Activated naive CD8-positive, alpha-beta T cell treated with anti-CD3 and anti-CD28 coated beads for 36 hours (primary cell): ENCODE results near the gene PRR5. TPM values are rescaled to one million over a fixed set of nuclear protein-coding genes. Genes with fewer than 3 reads are reported as not detected.

Source experiments
- DNase-seq: peaks from one replicate; pipeline ENCODE4 v3.0.0; 2021
- H3K27ac Mint-ChIP-seq: one replicate; pipeline ENCODE4 v1.8.0; 2022; ENCODE audit warnings: mild to moderate bottlenecking, moderate library complexity, mixed read lengths
- H3K27me3 Mint-ChIP-seq: one replicate; pipeline ENCODE4 v1.8.0; 2022; ENCODE audit warnings: mild to moderate bottlenecking, mixed read lengths
- H3K36me3 Mint-ChIP-seq: one replicate; pipeline ENCODE4 v1.8.0; 2021; ENCODE audit warnings: mild to moderate bottlenecking, mixed read lengths
- H3K4me1 Mint-ChIP-seq: one replicate; pipeline ENCODE4 v1.8.0; 2021; ENCODE audit warnings: mixed read lengths
- H3K4me3 Mint-ChIP-seq: one replicate; pipeline ENCODE4 v1.8.0; 2022; ENCODE audit warnings: mild to moderate bottlenecking, moderate library complexity, mixed read lengths
- H3K9me3 Mint-ChIP-seq: one replicate; pipeline ENCODE4 v1.8.0; 2022; ENCODE audit warnings: mixed read lengths
- total RNA-seq, 2 experiments: library from RNA; stranded (reverse); gene quantifications; one replicate each; pipeline ENCODE4 v1.2.3, GENCODE V29; 2021

Gene PRR5
- total RNA-seq, 2 experiments from 2014 or later, result 22.3 to 24.6 TPM

GRCh38 chr22:44755417-44755816 lies 53.4 kb downstream of the PRR5 start:
- no peak overlapping the region for H3K27ac Mint-ChIP-seq
- no peak overlapping the region for H3K4me3 Mint-ChIP-seq
- H3K36me3 Mint-ChIP-seq, result no peaks in the 10 kb centered on the region
- no peak for DNase-seq
- peaks cover 5% of the 10 kb centered on the region for H3K4me1 Mint-ChIP-seq
- H3K27me3 Mint-ChIP-seq, result peaks cover 49% of the 10 kb centered on the region
- H3K9me3 Mint-ChIP-seq, result no peaks in the 10 kb centered on the region

GRCh38 chr22:44755956-44756361 lies 54.0 kb downstream of the PRR5 start:
- no peak for DNase-seq
- no peak overlapping the region for H3K27ac Mint-ChIP-seq
- H3K36me3 Mint-ChIP-seq, result no peaks in the 10 kb centered on the region
- peaks cover 49% of the 10 kb centered on the region for H3K27me3 Mint-ChIP-seq
- H3K4me3 Mint-ChIP-seq, result no peak overlapping the region
- peaks cover 5% of the 10 kb centered on the region for H3K4me1 Mint-ChIP-seq
- H3K9me3 Mint-ChIP-seq, result no peaks in the 10 kb centered on the region

- Mint-ChIP-seq H3K27ac (no peak overlapping the region), H3K27me3 (peaks cover 35% of the 10 kb centered on the region), H3K4me1 (no peaks in the 10 kb centered on the region), H3K36me3 (no peaks in the 10 kb centered on the region), H3K4me3 (no peak overlapping the region), H3K9me3 (peaks cover 5% of the 10 kb centered on the region)
- DNase-seq, result no peak
Observed at GRCh38 chr22:44758344-44758973, 56.5 kb downstream of the PRR5 start.

- no peak for DNase-seq
- no peak overlapping the region for H3K4me3 Mint-ChIP-seq
- no peaks in the 10 kb centered on the region for H3K4me1 Mint-ChIP-seq
- peaks cover 5% of the 10 kb centered on the region for H3K9me3 Mint-ChIP-seq
- H3K36me3 Mint-ChIP-seq, result no peaks in the 10 kb centered on the region
- H3K27me3 Mint-ChIP-seq, result peaks cover 30% of the 10 kb centered on the region
- no peak overlapping the region for H3K27ac Mint-ChIP-seq
Observed at GRCh38 chr22:44759001-44759400, 57.0 kb downstream of the PRR5 start.

- H3K4me3 Mint-ChIP-seq, result no peak overlapping the region
- no peaks in the 10 kb centered on the region for H3K4me1 Mint-ChIP-seq
- no peaks in the 10 kb centered on the region for H3K36me3 Mint-ChIP-seq
- DNase-seq, result no peak
- H3K27me3 Mint-ChIP-seq, result peaks cover 23% of the 10 kb centered on the region
- H3K27ac Mint-ChIP-seq, result no peak overlapping the region
- H3K9me3 Mint-ChIP-seq, result peaks cover 5% of the 10 kb centered on the region
Observed at GRCh38 chr22:44759430-44760310, 57.7 kb downstream of the PRR5 start.

- H3K4me3 Mint-ChIP-seq, result no peak overlapping the region
- no peak for DNase-seq
- no peaks in the 10 kb centered on the region for H3K4me1 Mint-ChIP-seq
Observed at GRCh38 chr22:44760476-44760875, 58.5 kb downstream of the PRR5 start.

GRCh38 chr22:44761025-44761424 lies 59.0 kb downstream of the PRR5 start:
- Mint-ChIP-seq H3K9me3 (peaks cover 5% of the 10 kb centered on the region), H3K36me3 (no peaks in the 10 kb centered on the region), H3K4me1 (no peaks in the 10 kb centered on the region), H3K4me3 (no peak overlapping the region), H3K27ac (no peak overlapping the region), H3K27me3 (peaks cover 11% of the 10 kb centered on the region)
- no peak for DNase-seq

More at GRCh38 chr22:44760476-44760875, 58.5 kb downstream of the PRR5 start:
- H3K9me3 Mint-ChIP-seq, result peaks cover 5% of the 10 kb centered on the region
- peaks cover 16% of the 10 kb centered on the region for H3K27me3 Mint-ChIP-seq
- H3K27ac Mint-ChIP-seq, result no peak overlapping the region
- H3K36me3 Mint-ChIP-seq, result no peaks in the 10 kb centered on the region

GRCh38 chr22:44764373-44764772 lies 62.4 kb downstream of the PRR5 start:
- Mint-ChIP-seq H3K27ac (no peak overlapping the region), H3K4me1 (no peaks in the 10 kb centered on the region), H3K4me3 (no peak overlapping the region), H3K9me3 (peaks cover 5% of the 10 kb centered on the region), H3K27me3 (no peaks in the 10 kb centered on the region), H3K36me3 (no peaks in the 10 kb centered on the region)
- no peak for DNase-seq

GRCh38 chr22:44764974-44765373 lies 63.0 kb downstream of the PRR5 start:
- Mint-ChIP-seq H3K27ac (no peak overlapping the region), H3K4me3 (no peak overlapping the region), H3K27me3 (no peaks in the 10 kb centered on the region), H3K9me3 (peaks cover 5% of the 10 kb centered on the region), H3K4me1 (no peaks in the 10 kb centered on the region), H3K36me3 (no peaks in the 10 kb centered on the region)
- DNase-seq, result no peak

GRCh38 chr22:44765571-44766285 lies 63.7 kb downstream of the PRR5 start:
- no peaks in the 10 kb centered on the region for H3K36me3 Mint-ChIP-seq
- H3K27ac Mint-ChIP-seq, result no peak overlapping the region
- H3K9me3 Mint-ChIP-seq, result peaks cover 5% of the 10 kb centered on the region
- DNase-seq, result no peak
- no peaks in the 10 kb centered on the region for H3K27me3 Mint-ChIP-seq
- H3K4me1 Mint-ChIP-seq, result no peaks in the 10 kb centered on the region
- H3K4me3 Mint-ChIP-seq, result no peak overlapping the region

- Mint-ChIP-seq H3K27me3 (no peaks in the 10 kb centered on the region), H3K4me3 (no peak overlapping the region), H3K9me3 (peaks cover 10% of the 10 kb centered on the region), H3K27ac (no peak overlapping the region), H3K36me3 (no peaks in the 10 kb centered on the region), H3K4me1 (no peaks in the 10 kb centered on the region)
- DNase-seq, result no peak
Observed at GRCh38 chr22:44773082-44773481, 71.1 kb downstream of the PRR5 start.

GRCh38 chr22:44775862-44776261 lies 73.9 kb downstream of the PRR5 start:
- Mint-ChIP-seq H3K27ac (no peak overlapping the region), H3K36me3 (no peaks in the 10 kb centered on the region), H3K27me3 (no peaks in the 10 kb centered on the region), H3K4me1 (no peaks in the 10 kb centered on the region), H3K9me3 (peaks cover 10% of the 10 kb centered on the region), H3K4me3 (no peak overlapping the region)
- no peak for DNase-seq

- Mint-ChIP-seq H3K36me3 (no peaks in the 10 kb centered on the region), H3K4me1 (no peaks in the 10 kb centered on the region), H3K9me3 (peaks cover 9% of the 10 kb centered on the region), H3K27ac (no peak overlapping the region), H3K4me3 (no peak overlapping the region), H3K27me3 (no peaks in the 10 kb centered on the region)
- DNase-seq, result no peak
Observed at GRCh38 chr22:44776605-44777363, 74.8 kb downstream of the PRR5 start.

GRCh38 chr22:44777364-44777755 lies 75.4 kb downstream of the PRR5 start:
- H3K36me3 Mint-ChIP-seq, result no peaks in the 10 kb centered on the region
- H3K4me1 Mint-ChIP-seq, result no peaks in the 10 kb centered on the region
- no peak overlapping the region for H3K27ac Mint-ChIP-seq
- DNase-seq, result no peak
- no peaks in the 10 kb centered on the region for H3K27me3 Mint-ChIP-seq
- H3K9me3 Mint-ChIP-seq, result peaks cover 8% of the 10 kb centered on the region
- H3K4me3 Mint-ChIP-seq, result no peak overlapping the region
